ENCODE measurements around the gene PITX3.
"Not testable (repeated sequence)": the region's sequence is repeated elsewhere in the genome, so short reads cannot be mapped to it uniquely, and the experiment has no call there.

The PITX3 gene

GRCh38 chr10:102225646-102226541 lies 15.4 kb downstream of the PITX3 start, which contains the start of gene ELOVL3:
TSS of gene ELOVL3 (plus strand) at chr10:102226299. CDS start at chr10:102226549, 250 bp downstream.
- peak within 1 kb of the TSS; percentile 78 for H3K4me2 ChIP-seq (ENCODE audit: low read length)
- H3K4me1 ChIP-seq (ENCODE audit: control insufficient read depth, insufficient read depth, low read length): peaks cover 35% of the 10 kb centered on the region
- peak within 1 kb of the TSS; percentile 60 for H3K4me3 ChIP-seq (ENCODE audit: low read length)
- H3K9ac ChIP-seq (ENCODE audit: low read depth, low read length): peak within 1 kb of the TSS; percentile 65
- no peaks in the 10 kb centered on the region for H3K9me3 ChIP-seq (replicated peaks; ENCODE audit: low read length)
- H3K36me3 ChIP-seq (ENCODE audit: insufficient read depth, low read length): no peaks in the 10 kb centered on the region
- H3K27me3 ChIP-seq (ENCODE audit: control insufficient read depth, insufficient read depth, low read length): peaks cover 10% of the 10 kb centered on the region

GRCh38 chr10:102222797-102223196 lies 18.5 kb downstream of the PITX3 start:
- no peaks in the 10 kb centered on the region for H3K9me3 ChIP-seq (replicated peaks; ENCODE audit: low read length)
- H3K9ac ChIP-seq (ENCODE audit: low read depth, low read length): no peak overlapping the region
- peaks cover 15% of the 10 kb centered on the region for H3K27me3 ChIP-seq (ENCODE audit: control insufficient read depth, insufficient read depth, low read length)
- H3K36me3 ChIP-seq (ENCODE audit: insufficient read depth, low read length): no peaks in the 10 kb centered on the region
- H3K4me1 ChIP-seq (ENCODE audit: control insufficient read depth, insufficient read depth, low read length): peaks cover 24% of the 10 kb centered on the region
- no peak overlapping the region for H3K4me2 ChIP-seq (ENCODE audit: low read length)
- no peak overlapping the region for H3K4me3 ChIP-seq (ENCODE audit: low read length)

GRCh38 chr10:102220612-102221011 lies 20.7 kb downstream of the PITX3 start:
- H3K27me3 ChIP-seq (ENCODE audit: control insufficient read depth, insufficient read depth, low read length): peaks cover 15% of the 10 kb centered on the region
- no peak overlapping the region for H3K9ac ChIP-seq (ENCODE audit: low read depth, low read length)
- H3K9me3 ChIP-seq (replicated peaks; ENCODE audit: low read length): no peaks in the 10 kb centered on the region
- H3K36me3 ChIP-seq (ENCODE audit: insufficient read depth, low read length): no peaks in the 10 kb centered on the region
- peaks cover 6% of the 10 kb centered on the region for H3K4me1 ChIP-seq (ENCODE audit: control insufficient read depth, insufficient read depth, low read length)
- no peak overlapping the region for H3K4me2 ChIP-seq (ENCODE audit: low read length)
- H3K4me3 ChIP-seq (ENCODE audit: low read length): no peak overlapping the region

GRCh38 chr10:102219370-102219769 lies 21.9 kb downstream of the PITX3 start:
- Histone ChIP-seq H3K4me2 (ENCODE audit: low read length) (no peak overlapping the region), H3K4me1 (ENCODE audit: control insufficient read depth, insufficient read depth, low read length) (no peaks in the 10 kb centered on the region), H3K4me3 (ENCODE audit: low read length) (no peak overlapping the region)

GRCh38 chr10:102213599-102213998 lies 27.7 kb downstream of the PITX3 start:
- H3K4me1 ChIP-seq (ENCODE audit: control insufficient read depth, insufficient read depth, low read length); H3K4me2 ChIP-seq (ENCODE audit: low read length); H3K9ac ChIP-seq (ENCODE audit: low read depth, low read length); H3K4me3 ChIP-seq (ENCODE audit: low read length); H3K36me3 ChIP-seq (ENCODE audit: insufficient read depth, low read length); H3K9me3 ChIP-seq (replicated peaks; ENCODE audit: low read length): not testable (repeated sequence)
- H3K27me3 ChIP-seq (ENCODE audit: control insufficient read depth, insufficient read depth, low read length): peaks cover 11% of the 10 kb centered on the region

More at GRCh38 chr10:102219370-102219769, 21.9 kb downstream of the PITX3 start:
- Histone ChIP-seq H3K9ac (ENCODE audit: low read depth, low read length) (no peak overlapping the region), H3K27me3 (ENCODE audit: control insufficient read depth, insufficient read depth, low read length) (peaks cover 15% of the 10 kb centered on the region), H3K9me3 (replicated peaks; ENCODE audit: low read length) (no peaks in the 10 kb centered on the region), H3K36me3 (ENCODE audit: insufficient read depth, low read length) (no peaks in the 10 kb centered on the region)

- H3K36me3 ChIP-seq (ENCODE audit: insufficient read depth, low read length): no peaks in the 10 kb centered on the region
Observed at GRCh38 chr10:102211615-102212299, 29.6 kb downstream of the PITX3 start.

GRCh38 chr10:102208311-102209035 lies 32.8 kb downstream of the PITX3 start:
- Histone ChIP-seq H3K4me3 (ENCODE audit: low read length) (no peak overlapping the region), H3K4me1 (ENCODE audit: control insufficient read depth, insufficient read depth, low read length) (peaks cover 4% of the 10 kb centered on the region), H3K27me3 (ENCODE audit: control insufficient read depth, insufficient read depth, low read length) (peaks cover 16% of the 10 kb centered on the region), H3K4me2 (ENCODE audit: low read length) (no peak overlapping the region), H3K9ac (ENCODE audit: low read depth, low read length) (no peak overlapping the region), H3K9me3 (replicated peaks; ENCODE audit: low read length) (peaks cover 9% of the 10 kb centered on the region), H3K36me3 (ENCODE audit: insufficient read depth, low read length) (no peaks in the 10 kb centered on the region)

More at GRCh38 chr10:102211615-102212299, 29.6 kb downstream of the PITX3 start:
- H3K4me3 ChIP-seq (ENCODE audit: low read length): no peak overlapping the region
- no peak overlapping the region for H3K9ac ChIP-seq (ENCODE audit: low read depth, low read length)
- H3K4me1 ChIP-seq (ENCODE audit: control insufficient read depth, insufficient read depth, low read length): peaks cover 4% of the 10 kb centered on the region
- no peak overlapping the region for H3K4me2 ChIP-seq (ENCODE audit: low read length)
- no peaks in the 10 kb centered on the region for H3K9me3 ChIP-seq (replicated peaks; ENCODE audit: low read length)
- H3K27me3 ChIP-seq (ENCODE audit: control insufficient read depth, insufficient read depth, low read length): peaks cover 11% of the 10 kb centered on the region

GRCh38 chr10:102202386-102202785 lies 38.9 kb downstream of the PITX3 start:
- H3K9me3 ChIP-seq (replicated peaks; ENCODE audit: low read length): peaks cover 9% of the 10 kb centered on the region
- no peak overlapping the region for H3K4me2 ChIP-seq (ENCODE audit: low read length)
- no peak overlapping the region for H3K4me3 ChIP-seq (ENCODE audit: low read length)
- H3K9ac ChIP-seq (ENCODE audit: low read depth, low read length): no peak overlapping the region
- no peaks in the 10 kb centered on the region for H3K4me1 ChIP-seq (ENCODE audit: control insufficient read depth, insufficient read depth, low read length)
- H3K27me3 ChIP-seq (ENCODE audit: control insufficient read depth, insufficient read depth, low read length): peaks cover 40% of the 10 kb centered on the region
- H3K36me3 ChIP-seq (ENCODE audit: insufficient read depth, low read length): no peaks in the 10 kb centered on the region

GRCh38 chr10:102200751-102201640 lies 40.3 kb downstream of the PITX3 start:
- H3K4me2 ChIP-seq (ENCODE audit: low read length): no peak overlapping the region
- no peaks in the 10 kb centered on the region for H3K4me1 ChIP-seq (ENCODE audit: control insufficient read depth, insufficient read depth, low read length)
- H3K9me3 ChIP-seq (replicated peaks; ENCODE audit: low read length): peaks cover 9% of the 10 kb centered on the region
- no peak overlapping the region for H3K9ac ChIP-seq (ENCODE audit: low read depth, low read length)
- H3K27me3 ChIP-seq (ENCODE audit: control insufficient read depth, insufficient read depth, low read length): peaks cover 40% of the 10 kb centered on the region
- no peaks in the 10 kb centered on the region for H3K36me3 ChIP-seq (ENCODE audit: insufficient read depth, low read length)
- H3K4me3 ChIP-seq (ENCODE audit: low read length): no peak overlapping the region

- Histone ChIP-seq H3K4me3 (ENCODE audit: low read length) (no peak overlapping the region), H3K4me1 (ENCODE audit: control insufficient read depth, insufficient read depth, low read length) (peaks cover 5% of the 10 kb centered on the region), H3K27me3 (ENCODE audit: control insufficient read depth, insufficient read depth, low read length) (peaks cover 38% of the 10 kb centered on the region), H3K4me2 (ENCODE audit: low read length) (no peak overlapping the region), H3K36me3 (ENCODE audit: insufficient read depth, low read length) (no peaks in the 10 kb centered on the region), H3K9me3 (replicated peaks; ENCODE audit: low read length) (no peaks in the 10 kb centered on the region), H3K9ac (ENCODE audit: low read depth, low read length) (no peak overlapping the region)
Observed at GRCh38 chr10:102198027-102198426, 43.3 kb downstream of the PITX3 start.

Data from skeletal muscle satellite cell (primary cell).